ENCODE data around the gene NKAPD1.

- no peak for TF ChIP-seq CTCF (IDR thresholded peaks at IDR 0.05)
- TF ChIP-seq POLR2A (IDR thresholded peaks at IDR 0.05), result no peak
Observed at GRCh38 chr11:112114460-112114859, 40.4 kb downstream of the NKAPD1 start.
